Thoracic aorta (tissue), 2 donors: ENCODE data around the gene PAGE1. TPM values are rescaled to one million over a fixed set of nuclear protein-coding genes. Genes with fewer than 3 reads are reported as not detected.
"Not testable (repeated sequence)": the region's sequence is repeated elsewhere in the genome, so short reads cannot be mapped to it uniquely, and the experiment has no call there.

ENCODE experiments used
- ATAC-seq: fragments of 150-250 bp; one replicate; pipeline ENCODE4 v1.8.0; 2017; ENCODE audit warnings: low read depth; ENCODE audit not compliant: insufficient number of reproducible peaks, low FRiP score
- DNase-seq: peaks from one replicate; pipeline ENCODE4 v3.0.0-alpha.2; 2020; ENCODE audit warnings: low spot score
- H3K27ac ChIP-seq, 2 donors: fragments of 200-600 bp; sonication (generic); 1 replicate in 1 of 2; 2 replicates in 1 of 2; pipeline ENCODE4 v1.5.1; 2016; ENCODE audit warnings: mild to moderate bottlenecking in 2 of 2, moderate library complexity in 2 of 2
- H3K27me3 ChIP-seq: fragments of 200-600 bp; sonication (generic); replicated peaks from 2 replicates; pipeline ENCODE4 v1.6.0; 2016; ENCODE audit warnings: mild to moderate bottlenecking; ENCODE audit not compliant: insufficient read depth
- H3K36me3 ChIP-seq: fragments of 200-600 bp; sonication (generic); one replicate; pipeline ENCODE4 v1.5.1; 2016
- H3K4me1 ChIP-seq, 2 donors: fragments of 200-600 bp; sonication (generic); 1 replicate in 1 of 2; 2 replicates in 1 of 2; pipeline versions ENCODE4 v1.5.1 to v1.6.0; 2016; ENCODE audit warnings: low read depth in 2 of 2, mild to moderate bottlenecking in 1 of 2; ENCODE audit not compliant: control insufficient read depth in 1 of 2
- H3K4me3 ChIP-seq: fragments of 200-600 bp; sonication (generic); 2 replicates; pipeline ENCODE4 v1.5.1; 2016; ENCODE audit warnings: mild to moderate bottlenecking
- H3K9me3 ChIP-seq: fragments of 200-600 bp; sonication (generic); 2 replicates; pipeline ENCODE4 v1.5.1; 2016
- total RNA-seq, 2 donors: library from RNA; depleted of rRNA; stranded (reverse); fragments of >200 nt; gene quantifications; one replicate each; pipeline versions ENCODE4 v1.1.0 to v1.2.3, GENCODE V29; 2016
- TF ChIP-seq, protein P1 (sequence below): fragments of 200-600 bp; sonication (generic); IDR thresholded peaks from one replicate; pipeline ENCODE4 v1.5.1; 2019; ENCODE audit warnings: antibody characterized with exemption

Gene PAGE1
- total RNA-seq, 2 donors from 2014 or later, result not detected

- ATAC-seq (no peak), DNase-seq (no peak)
- no peaks in the 10 kb centered on the region for H3K27me3 ChIP-seq
- TF ChIP-seq, protein P1, sequence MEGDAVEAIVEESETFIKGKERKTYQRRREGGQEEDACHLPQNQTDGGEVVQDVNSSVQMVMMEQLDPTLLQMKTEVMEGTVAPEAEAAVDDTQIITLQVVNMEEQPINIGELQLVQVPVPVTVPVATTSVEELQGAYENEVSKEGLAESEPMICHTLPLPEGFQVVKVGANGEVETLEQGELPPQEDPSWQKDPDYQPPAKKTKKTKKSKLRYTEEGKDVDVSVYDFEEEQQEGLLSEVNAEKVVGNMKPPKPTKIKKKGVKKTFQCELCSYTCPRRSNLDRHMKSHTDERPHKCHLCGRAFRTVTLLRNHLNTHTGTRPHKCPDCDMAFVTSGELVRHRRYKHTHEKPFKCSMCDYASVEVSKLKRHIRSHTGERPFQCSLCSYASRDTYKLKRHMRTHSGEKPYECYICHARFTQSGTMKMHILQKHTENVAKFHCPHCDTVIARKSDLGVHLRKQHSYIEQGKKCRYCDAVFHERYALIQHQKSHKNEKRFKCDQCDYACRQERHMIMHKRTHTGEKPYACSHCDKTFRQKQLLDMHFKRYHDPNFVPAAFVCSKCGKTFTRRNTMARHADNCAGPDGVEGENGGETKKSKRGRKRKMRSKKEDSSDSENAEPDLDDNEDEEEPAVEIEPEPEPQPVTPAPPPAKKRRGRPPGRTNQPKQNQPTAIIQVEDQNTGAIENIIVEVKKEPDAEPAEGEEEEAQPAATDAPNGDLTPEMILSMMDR, result no peak
- no peak overlapping the region for H3K27ac ChIP-seq
- H3K36me3 ChIP-seq, result no peaks in the 10 kb centered on the region
- H3K4me3 ChIP-seq, result no peak overlapping the region
- H3K4me1 ChIP-seq, result no peaks in the 10 kb centered on the region
- no peaks in the 10 kb centered on the region for H3K9me3 ChIP-seq
Observed at GRCh38 chrX:49725401-49725800, 29.6 kb upstream of the PAGE1 start.

- DNase-seq, ATAC-seq, H3K4me3 ChIP-seq, H3K9me3 ChIP-seq, H3K4me1 ChIP-seq, H3K27me3 ChIP-seq, H3K27ac ChIP-seq, H3K36me3 ChIP-seq: not testable (repeated sequence)
Observed at GRCh38 chrX:49720106-49720505, 24.3 kb upstream of the PAGE1 start.

- no peak overlapping the region for H3K27ac ChIP-seq
- no peak overlapping the region for H3K4me3 ChIP-seq
- TF ChIP-seq, protein P1, result no peak
- DNase-seq, result no peak
- no peaks in the 10 kb centered on the region for H3K36me3 ChIP-seq
- no peaks in the 10 kb centered on the region for H3K4me1 ChIP-seq
- no peaks in the 10 kb centered on the region for H3K27me3 ChIP-seq
- no peaks in the 10 kb centered on the region for H3K9me3 ChIP-seq
- no peak for ATAC-seq
Observed at GRCh38 chrX:49712577-49712976, 16.8 kb upstream of the PAGE1 start.

GRCh38 chrX:49710744-49711319 lies 15.0 kb upstream of the PAGE1 start:
- no peak for DNase-seq
- ATAC-seq, result no peak
- H3K27me3 ChIP-seq, result no peaks in the 10 kb centered on the region
- no peak overlapping the region for H3K27ac ChIP-seq
- H3K4me1 ChIP-seq, result no peaks in the 10 kb centered on the region
- H3K36me3 ChIP-seq, result no peaks in the 10 kb centered on the region
- H3K9me3 ChIP-seq, result no peaks in the 10 kb centered on the region
- TF ChIP-seq, protein P1, result no peak
- H3K4me3 ChIP-seq, result no peak overlapping the region

GRCh38 chrX:49704691-49705404 lies 9.1 kb upstream of the PAGE1 start:
- TF ChIP-seq, protein P1, result no peak
- no peaks in the 10 kb centered on the region for H3K9me3 ChIP-seq
- H3K4me3 ChIP-seq, result no peak overlapping the region
- no peaks in the 10 kb centered on the region for H3K4me1 ChIP-seq
- no peak for ATAC-seq
- H3K27me3 ChIP-seq, result no peaks in the 10 kb centered on the region
- H3K27ac ChIP-seq, result no peak overlapping the region
- no peaks in the 10 kb centered on the region for H3K36me3 ChIP-seq
- DNase-seq, result no peak
